Central memory CD8-positive, alpha-beta T cell (primary cell): ENCODE measurements around the gene XXYLT1.

ENCODE experiments used
- ATAC-seq: fragments of 150-1000 bp; cut with Tn5 transposase; replicated peaks from 2 replicates; pipeline ENCODE4 v1.10.0; 2022; ENCODE audit warnings: mild to moderate bottlenecking, moderate FRiP score, moderate number of reproducible peaks; ENCODE audit not compliant: poor library complexity, severe bottlenecking; ENCODE audit errors: extremely low read depth
- DNase-seq, 2 donors: peaks; one replicate each; pipeline ENCODE4 v3.0.0; 2021; ENCODE audit warnings: low spot score in 2 of 2
- H3K27ac Mint-ChIP-seq: one replicate; pipeline ENCODE4 v1.8.0; 2022; ENCODE audit warnings: low read depth, mild to moderate bottlenecking, moderate library complexity, mixed read lengths
- H3K27me3 Mint-ChIP-seq: one replicate; pipeline ENCODE4 v1.8.0; 2022; ENCODE audit warnings: mixed read lengths
- H3K36me3 Mint-ChIP-seq: one replicate; pipeline ENCODE4 v1.8.0; 2022; ENCODE audit warnings: mild to moderate bottlenecking, moderate library complexity, mixed read lengths; ENCODE audit not compliant: insufficient read depth
- H3K4me1 Mint-ChIP-seq: one replicate; pipeline ENCODE4 v1.8.0; 2022; ENCODE audit warnings: mixed read lengths
- H3K4me3 Mint-ChIP-seq: one replicate; pipeline ENCODE4 v1.8.0; 2022; ENCODE audit warnings: mild to moderate bottlenecking, moderate library complexity, mixed read lengths
- H3K9me3 Mint-ChIP-seq: one replicate; pipeline ENCODE4 v1.8.0; 2022; ENCODE audit warnings: mixed read lengths

Gene XXYLT1

GRCh38 chr3:195117978-195118581, 152.9 kb downstream of the XXYLT1 start:
- no peaks in the 10 kb centered on the region for H3K27me3 Mint-ChIP-seq

GRCh38 chr3:195116407-195117185, 154.4 kb downstream of the XXYLT1 start:
- Mint-ChIP-seq H3K4me1 (no peaks in the 10 kb centered on the region), H3K9me3 (no peaks in the 10 kb centered on the region), H3K36me3 (peaks cover 3% of the 10 kb centered on the region), H3K4me3 (no peak overlapping the region), H3K27ac (no peak overlapping the region), H3K27me3 (no peaks in the 10 kb centered on the region)
- DNase-seq (no peak), ATAC-seq (no peak)

More at GRCh38 chr3:195117978-195118581, 152.9 kb downstream of the XXYLT1 start:
- ATAC-seq (no peak), DNase-seq (no peak)
- Mint-ChIP-seq H3K27ac (no peak overlapping the region), H3K36me3 (peaks cover 3% of the 10 kb centered on the region), H3K9me3 (no peaks in the 10 kb centered on the region), H3K4me3 (no peak overlapping the region), H3K4me1 (no peaks in the 10 kb centered on the region)

- Mint-ChIP-seq H3K27me3 (no peaks in the 10 kb centered on the region), H3K36me3 (peaks cover 3% of the 10 kb centered on the region), H3K9me3 (no peaks in the 10 kb centered on the region), H3K4me3 (no peak overlapping the region), H3K27ac (no peak overlapping the region), H3K4me1 (no peaks in the 10 kb centered on the region)
- ATAC-seq = no peak
- DNase-seq = no peak
Observed at GRCh38 chr3:195115600-195116406, 155.2 kb downstream of the XXYLT1 start.

GRCh38 chr3:195114786-195115599, 156.0 kb downstream of the XXYLT1 start:
- no peaks in the 10 kb centered on the region for H3K4me1 Mint-ChIP-seq
- DNase-seq (no peak), ATAC-seq (no peak)
- no peak overlapping the region for H3K27ac Mint-ChIP-seq
- no peak overlapping the region for H3K4me3 Mint-ChIP-seq
- H3K9me3 Mint-ChIP-seq = no peaks in the 10 kb centered on the region
- H3K27me3 Mint-ChIP-seq = no peaks in the 10 kb centered on the region
- peaks cover 3% of the 10 kb centered on the region for H3K36me3 Mint-ChIP-seq

GRCh38 chr3:195113536-195114425, 157.2 kb downstream of the XXYLT1 start:
- no peaks in the 10 kb centered on the region for H3K27me3 Mint-ChIP-seq
- H3K36me3 Mint-ChIP-seq = peaks cover 3% of the 10 kb centered on the region
- H3K9me3 Mint-ChIP-seq = no peaks in the 10 kb centered on the region
- ATAC-seq (no peak), DNase-seq (no peak)
- no peak overlapping the region for H3K4me3 Mint-ChIP-seq
- H3K4me1 Mint-ChIP-seq = no peaks in the 10 kb centered on the region
- H3K27ac Mint-ChIP-seq = no peak overlapping the region

- no peaks in the 10 kb centered on the region for H3K4me1 Mint-ChIP-seq
- ATAC-seq = no peak
- no peak overlapping the region for H3K27ac Mint-ChIP-seq
- H3K9me3 Mint-ChIP-seq = no peaks in the 10 kb centered on the region
- no peaks in the 10 kb centered on the region for H3K27me3 Mint-ChIP-seq
- DNase-seq = no peak
- H3K4me3 Mint-ChIP-seq = no peak overlapping the region
- peaks cover under 1% of the 10 kb centered on the region for H3K36me3 Mint-ChIP-seq
Observed at GRCh38 chr3:195113048-195113447, 157.9 kb downstream of the XXYLT1 start.

GRCh38 chr3:195112361-195112791, 158.6 kb downstream of the XXYLT1 start:
- H3K27ac Mint-ChIP-seq = no peak overlapping the region
- no peaks in the 10 kb centered on the region for H3K27me3 Mint-ChIP-seq
- no peaks in the 10 kb centered on the region for H3K36me3 Mint-ChIP-seq
- DNase-seq (no peak), ATAC-seq (no peak)
- H3K9me3 Mint-ChIP-seq = no peaks in the 10 kb centered on the region
- H3K4me1 Mint-ChIP-seq = no peaks in the 10 kb centered on the region
- H3K4me3 Mint-ChIP-seq = no peak overlapping the region

- Mint-ChIP-seq H3K9me3 (no peaks in the 10 kb centered on the region), H3K27ac (no peak overlapping the region), H3K4me3 (no peak overlapping the region), H3K36me3 (no peaks in the 10 kb centered on the region), H3K27me3 (no peaks in the 10 kb centered on the region), H3K4me1 (no peaks in the 10 kb centered on the region)
- ATAC-seq (no peak), DNase-seq (no peak)
Observed at GRCh38 chr3:195111766-195112165, 159.2 kb downstream of the XXYLT1 start.

- H3K4me3 Mint-ChIP-seq = no peak overlapping the region
- H3K4me1 Mint-ChIP-seq = peaks cover 3% of the 10 kb centered on the region
- no peak overlapping the region for H3K27ac Mint-ChIP-seq
- no peaks in the 10 kb centered on the region for H3K27me3 Mint-ChIP-seq
- DNase-seq (no peak), ATAC-seq (no peak)
- no peaks in the 10 kb centered on the region for H3K9me3 Mint-ChIP-seq
- no peaks in the 10 kb centered on the region for H3K36me3 Mint-ChIP-seq
Observed at GRCh38 chr3:195111319-195111705, 159.6 kb downstream of the XXYLT1 start.

GRCh38 chr3:195110647-195111318, 160.2 kb downstream of the XXYLT1 start:
- DNase-seq (no peak), ATAC-seq (no peak)
- Mint-ChIP-seq H3K27ac (no peak overlapping the region), H3K4me1 (peaks cover 6% of the 10 kb centered on the region), H3K27me3 (no peaks in the 10 kb centered on the region), H3K36me3 (no peaks in the 10 kb centered on the region), H3K4me3 (no peak overlapping the region), H3K9me3 (no peaks in the 10 kb centered on the region)

GRCh38 chr3:195109098-195109657, 161.8 kb downstream of the XXYLT1 start:
- H3K36me3 Mint-ChIP-seq = no peaks in the 10 kb centered on the region

More at GRCh38 chr3:195109098-195109657, 161.8 kb downstream of the XXYLT1 start:
- no peak for ATAC-seq
- DNase-seq = no peak
- H3K27ac Mint-ChIP-seq = no peak overlapping the region
- no peak overlapping the region for H3K4me3 Mint-ChIP-seq
- H3K27me3 Mint-ChIP-seq = no peaks in the 10 kb centered on the region
- H3K4me1 Mint-ChIP-seq = peaks cover 6% of the 10 kb centered on the region
- no peaks in the 10 kb centered on the region for H3K9me3 Mint-ChIP-seq
